Measurements from ENCODE around the gene ARHGAP5.

- TF ChIP-seq POLR2A (IDR thresholded peaks at IDR 0.05) (no peak), CTCF (IDR thresholded peaks at IDR 0.05) (no peak)
Observed at GRCh38 chr14:32033543-32033942, 43.6 kb upstream of the ARHGAP5 start.

Data from ovary (tissue), 3 donors.